ENCODE results near the gene PDP2.

Gene PDP2
- 7.1 to 9.8 (median 8.3) reads per million in 3 donors for total RNA-seq

- DNase-seq, result peak; percentile 72 to 87 (median 84)
- Histone ChIP-seq H3K27ac (ENCODE audit: insufficient read depth, low read length, poor library complexity, severe bottlenecking) (peak within 1 kb of the TSS; percentile 66), H3K4me1 (ENCODE audit: control insufficient read depth, insufficient read depth, low read length, poor library complexity, severe bottlenecking) (peaks cover 11% of the 10 kb centered on the region)
Observed at GRCh38 chr16:66880288-66881013, at the start of gene PDP2. TSS of gene PDP2 (plus strand) at chr16:66880515. CDS start at chr16:66884285, 3,770 bp downstream.

GRCh38 chr16:66832190-66832589 lies 48.1 kb upstream of the PDP2 start:
- H3K36me3 ChIP-seq (ENCODE audit: control insufficient read depth, insufficient read depth, low read length), result peaks cover 4% of the 10 kb centered on the region

More at GRCh38 chr16:66880288-66881013, at the start of gene PDP2:
- peak within 1 kb of the TSS; percentile 91 for H3K4me3 ChIP-seq (ENCODE audit: insufficient read depth, low read depth, low read length, poor library complexity, severe bottlenecking)
- no peaks in the 10 kb centered on the region for H3K27me3 ChIP-seq (replicated peaks; ENCODE audit: control insufficient read depth, insufficient read depth, low read length, poor library complexity, severe bottlenecking)
- peaks cover 13% of the 10 kb centered on the region for H3K36me3 ChIP-seq (ENCODE audit: control insufficient read depth, insufficient read depth, low read length)
- H3K9me3 ChIP-seq (ENCODE audit: control insufficient read depth, low read length), result no peaks in the 10 kb centered on the region

GRCh38 chr16:66832661-66833305 lies 47.5 kb upstream of the PDP2 start:
- no peak overlapping the region for H3K4me3 ChIP-seq (ENCODE audit: insufficient read depth, low read depth, low read length, poor library complexity, severe bottlenecking)
- no peak for DNase-seq
- peaks cover 16% of the 10 kb centered on the region for H3K4me1 ChIP-seq (ENCODE audit: control insufficient read depth, insufficient read depth, low read length, poor library complexity, severe bottlenecking)
- no peaks in the 10 kb centered on the region for H3K9me3 ChIP-seq (ENCODE audit: control insufficient read depth, low read length)
- no peak overlapping the region for H3K27ac ChIP-seq (ENCODE audit: insufficient read depth, low read length, poor library complexity, severe bottlenecking)
- no peaks in the 10 kb centered on the region for H3K27me3 ChIP-seq (replicated peaks; ENCODE audit: control insufficient read depth, insufficient read depth, low read length, poor library complexity, severe bottlenecking)
- H3K36me3 ChIP-seq (ENCODE audit: control insufficient read depth, insufficient read depth, low read length), result peaks cover 2% of the 10 kb centered on the region

More at GRCh38 chr16:66832190-66832589, 48.1 kb upstream of the PDP2 start:
- Histone ChIP-seq H3K27me3 (replicated peaks; ENCODE audit: control insufficient read depth, insufficient read depth, low read length, poor library complexity, severe bottlenecking) (no peaks in the 10 kb centered on the region), H3K9me3 (ENCODE audit: control insufficient read depth, low read length) (no peaks in the 10 kb centered on the region), H3K4me3 (ENCODE audit: insufficient read depth, low read depth, low read length, poor library complexity, severe bottlenecking) (no peak overlapping the region), H3K27ac (ENCODE audit: insufficient read depth, low read length, poor library complexity, severe bottlenecking) (no peak overlapping the region), H3K4me1 (ENCODE audit: control insufficient read depth, insufficient read depth, low read length, poor library complexity, severe bottlenecking) (peaks cover 16% of the 10 kb centered on the region)
- DNase-seq, result no peak

- H3K9me3 ChIP-seq (ENCODE audit: control insufficient read depth, low read length), result no peaks in the 10 kb centered on the region
- no peaks in the 10 kb centered on the region for H3K27me3 ChIP-seq (replicated peaks; ENCODE audit: control insufficient read depth, insufficient read depth, low read length, poor library complexity, severe bottlenecking)
- peaks cover 5% of the 10 kb centered on the region for H3K4me1 ChIP-seq (ENCODE audit: control insufficient read depth, insufficient read depth, low read length, poor library complexity, severe bottlenecking)
- H3K4me3 ChIP-seq (ENCODE audit: insufficient read depth, low read depth, low read length, poor library complexity, severe bottlenecking), result no peak overlapping the region
- H3K36me3 ChIP-seq (ENCODE audit: control insufficient read depth, insufficient read depth, low read length), result no peaks in the 10 kb centered on the region
- no peak for DNase-seq
- H3K27ac ChIP-seq (ENCODE audit: insufficient read depth, low read length, poor library complexity, severe bottlenecking), result no peak overlapping the region
Observed at GRCh38 chr16:66834746-66835145, 45.6 kb upstream of the PDP2 start.

GRCh38 chr16:66840883-66841282 lies 39.4 kb upstream of the PDP2 start:
- H3K27me3 ChIP-seq (replicated peaks; ENCODE audit: control insufficient read depth, insufficient read depth, low read length, poor library complexity, severe bottlenecking), result no peaks in the 10 kb centered on the region

GRCh38 chr16:66841366-66841765 lies 38.9 kb upstream of the PDP2 start:
- H3K27me3 ChIP-seq (replicated peaks; ENCODE audit: control insufficient read depth, insufficient read depth, low read length, poor library complexity, severe bottlenecking), result no peaks in the 10 kb centered on the region
- no peak for DNase-seq
- H3K4me1 ChIP-seq (ENCODE audit: control insufficient read depth, insufficient read depth, low read length, poor library complexity, severe bottlenecking), result peaks cover 10% of the 10 kb centered on the region
- H3K4me3 ChIP-seq (ENCODE audit: insufficient read depth, low read depth, low read length, poor library complexity, severe bottlenecking), result no peak overlapping the region
- no peaks in the 10 kb centered on the region for H3K36me3 ChIP-seq (ENCODE audit: control insufficient read depth, insufficient read depth, low read length)
- no peak overlapping the region for H3K27ac ChIP-seq (ENCODE audit: insufficient read depth, low read length, poor library complexity, severe bottlenecking)
- no peaks in the 10 kb centered on the region for H3K9me3 ChIP-seq (ENCODE audit: control insufficient read depth, low read length)

More at GRCh38 chr16:66840883-66841282, 39.4 kb upstream of the PDP2 start:
- DNase-seq, result no peak
- Histone ChIP-seq H3K4me1 (ENCODE audit: control insufficient read depth, insufficient read depth, low read length, poor library complexity, severe bottlenecking) (peaks cover 10% of the 10 kb centered on the region), H3K36me3 (ENCODE audit: control insufficient read depth, insufficient read depth, low read length) (no peaks in the 10 kb centered on the region), H3K4me3 (ENCODE audit: insufficient read depth, low read depth, low read length, poor library complexity, severe bottlenecking) (no peak overlapping the region), H3K27ac (ENCODE audit: insufficient read depth, low read length, poor library complexity, severe bottlenecking) (no peak overlapping the region), H3K9me3 (ENCODE audit: control insufficient read depth, low read length) (no peaks in the 10 kb centered on the region)

- Histone ChIP-seq H3K9me3 (ENCODE audit: control insufficient read depth, low read length) (no peaks in the 10 kb centered on the region), H3K4me1 (ENCODE audit: control insufficient read depth, insufficient read depth, low read length, poor library complexity, severe bottlenecking) (peaks cover 10% of the 10 kb centered on the region), H3K4me3 (ENCODE audit: insufficient read depth, low read depth, low read length, poor library complexity, severe bottlenecking) (no peak overlapping the region), H3K27me3 (replicated peaks; ENCODE audit: control insufficient read depth, insufficient read depth, low read length, poor library complexity, severe bottlenecking) (peaks cover 3% of the 10 kb centered on the region), H3K36me3 (ENCODE audit: control insufficient read depth, insufficient read depth, low read length) (no peaks in the 10 kb centered on the region), H3K27ac (ENCODE audit: insufficient read depth, low read length, poor library complexity, severe bottlenecking) (no peak overlapping the region)
- DNase-seq, result no peak
Observed at GRCh38 chr16:66842765-66843164, 37.5 kb upstream of the PDP2 start.

- Histone ChIP-seq H3K9me3 (ENCODE audit: control insufficient read depth, low read length) (no peaks in the 10 kb centered on the region), H3K4me3 (ENCODE audit: insufficient read depth, low read depth, low read length, poor library complexity, severe bottlenecking) (no peak overlapping the region), H3K4me1 (ENCODE audit: control insufficient read depth, insufficient read depth, low read length, poor library complexity, severe bottlenecking) (peaks cover 10% of the 10 kb centered on the region), H3K36me3 (ENCODE audit: control insufficient read depth, insufficient read depth, low read length) (no peaks in the 10 kb centered on the region), H3K27me3 (replicated peaks; ENCODE audit: control insufficient read depth, insufficient read depth, low read length, poor library complexity, severe bottlenecking) (peaks cover 3% of the 10 kb centered on the region), H3K27ac (ENCODE audit: insufficient read depth, low read length, poor library complexity, severe bottlenecking) (no peak overlapping the region)
- DNase-seq, result no peak
Observed at GRCh38 chr16:66843191-66843590, 37.1 kb upstream of the PDP2 start.

GRCh38 chr16:66844009-66844341 lies 36.3 kb upstream of the PDP2 start:
- Histone ChIP-seq H3K27me3 (replicated peaks; ENCODE audit: control insufficient read depth, insufficient read depth, low read length, poor library complexity, severe bottlenecking) (peaks cover 3% of the 10 kb centered on the region), H3K27ac (ENCODE audit: insufficient read depth, low read length, poor library complexity, severe bottlenecking) (no peak overlapping the region), H3K36me3 (ENCODE audit: control insufficient read depth, insufficient read depth, low read length) (no peaks in the 10 kb centered on the region), H3K4me3 (ENCODE audit: insufficient read depth, low read depth, low read length, poor library complexity, severe bottlenecking) (no peak overlapping the region), H3K4me1 (ENCODE audit: control insufficient read depth, insufficient read depth, low read length, poor library complexity, severe bottlenecking) (peaks cover 10% of the 10 kb centered on the region), H3K9me3 (ENCODE audit: control insufficient read depth, low read length) (no peaks in the 10 kb centered on the region)
- DNase-seq, result no peak

- Histone ChIP-seq H3K4me3 (ENCODE audit: insufficient read depth, low read depth, low read length, poor library complexity, severe bottlenecking) (peak within 1 kb of the TSS; percentile 35), H3K9me3 (ENCODE audit: control insufficient read depth, low read length) (no peaks in the 10 kb centered on the region), H3K27ac (ENCODE audit: insufficient read depth, low read length, poor library complexity, severe bottlenecking) (no peak within 1 kb of the TSS), H3K27me3 (replicated peaks; ENCODE audit: control insufficient read depth, insufficient read depth, low read length, poor library complexity, severe bottlenecking) (peaks cover 3% of the 10 kb centered on the region), H3K36me3 (ENCODE audit: control insufficient read depth, insufficient read depth, low read length) (no peaks in the 10 kb centered on the region), H3K4me1 (ENCODE audit: control insufficient read depth, insufficient read depth, low read length, poor library complexity, severe bottlenecking) (peaks cover 10% of the 10 kb centered on the region)
- DNase-seq, result no peak
Observed at GRCh38 chr16:66844342-66845079, 35.8 kb upstream of the PDP2 start, which contains the start of gene CA7. TSS of gene CA7 (plus strand) at chr16:66844414. CDS start at chr16:66844488, 74 bp downstream.
